Brain microvascular endothelial cell (primary cell): ENCODE data around the gene CASP9.

Experiments
- DNase-seq: peaks from one replicate; pipeline ENCODE4 v3.0.0-alpha.2; 2020
- H3K27ac ChIP-seq: fragments of 250-450 bp; sonication (Bioruptor Pico); 2 replicates; pipeline ENCODE4 v1.5.1; 2020; ENCODE audit warnings: mild to moderate bottlenecking, moderate library complexity
- H3K27me3 ChIP-seq: fragments of 250-450 bp; sonication (Bioruptor Pico); replicated peaks from 2 replicates; pipeline ENCODE4 v1.5.1; 2020; ENCODE audit warnings: mild to moderate bottlenecking
- H3K36me3 ChIP-seq: fragments of 250-450 bp; sonication (Bioruptor Pico); replicated peaks from 2 replicates; pipeline ENCODE4 v1.5.1; 2020; ENCODE audit warnings: mild to moderate bottlenecking
- H3K4me3 ChIP-seq: 2 replicates; pipeline ENCODE4 v1.5.1; 2011; ENCODE audit warnings: low read depth, mild to moderate bottlenecking, control low read depth, low read length, moderate library complexity
- in situ Hi-C: cut with HindIII; loops from 2 replicates; pipeline ENCODE4 v1.10.0; 2017; ENCODE audit warnings: low sequenced_read_pairs, low pct_ligation_motif_present
- TF ChIP-seq, protein P1 (sequence below): IDR thresholded peaks from 2 replicates; pipeline ENCODE4 v1.5.1; 2011; ENCODE audit warnings: low read depth, mild to moderate bottlenecking, moderate library complexity, low read length, control low read depth, inconsistent platforms; ENCODE audit errors: missing control alignments

Gene CASP9

DNA sequence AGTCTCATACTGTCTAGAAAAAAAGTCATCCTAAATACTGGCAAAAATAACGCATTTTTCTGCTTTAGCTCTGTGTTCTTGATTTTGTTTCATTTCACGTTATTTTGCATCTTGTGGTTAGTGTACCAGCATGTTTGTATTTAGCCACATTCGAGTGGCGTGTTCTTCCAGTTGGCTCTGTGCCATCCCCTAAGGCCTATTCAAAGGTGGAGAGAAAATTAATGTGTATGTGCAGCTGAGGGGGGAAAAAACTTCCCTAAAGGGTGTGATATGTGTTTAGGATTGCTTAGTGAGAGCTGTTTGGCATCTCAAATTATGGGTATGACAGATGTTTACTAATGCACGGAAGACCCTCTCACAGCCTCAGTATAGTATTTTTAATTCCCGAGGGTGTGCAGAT is 14.8 kb upstream of the CASP9 start:
- Histone ChIP-seq H3K27me3 (no peaks in the 10 kb centered on the region), H3K36me3 (peaks cover 25% of the 10 kb centered on the region), H3K4me3 (no peak overlapping the region), H3K27ac (no peak overlapping the region)
- no peak for DNase-seq
- TF ChIP-seq, protein P1, sequence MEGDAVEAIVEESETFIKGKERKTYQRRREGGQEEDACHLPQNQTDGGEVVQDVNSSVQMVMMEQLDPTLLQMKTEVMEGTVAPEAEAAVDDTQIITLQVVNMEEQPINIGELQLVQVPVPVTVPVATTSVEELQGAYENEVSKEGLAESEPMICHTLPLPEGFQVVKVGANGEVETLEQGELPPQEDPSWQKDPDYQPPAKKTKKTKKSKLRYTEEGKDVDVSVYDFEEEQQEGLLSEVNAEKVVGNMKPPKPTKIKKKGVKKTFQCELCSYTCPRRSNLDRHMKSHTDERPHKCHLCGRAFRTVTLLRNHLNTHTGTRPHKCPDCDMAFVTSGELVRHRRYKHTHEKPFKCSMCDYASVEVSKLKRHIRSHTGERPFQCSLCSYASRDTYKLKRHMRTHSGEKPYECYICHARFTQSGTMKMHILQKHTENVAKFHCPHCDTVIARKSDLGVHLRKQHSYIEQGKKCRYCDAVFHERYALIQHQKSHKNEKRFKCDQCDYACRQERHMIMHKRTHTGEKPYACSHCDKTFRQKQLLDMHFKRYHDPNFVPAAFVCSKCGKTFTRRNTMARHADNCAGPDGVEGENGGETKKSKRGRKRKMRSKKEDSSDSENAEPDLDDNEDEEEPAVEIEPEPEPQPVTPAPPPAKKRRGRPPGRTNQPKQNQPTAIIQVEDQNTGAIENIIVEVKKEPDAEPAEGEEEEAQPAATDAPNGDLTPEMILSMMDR = no peak
- in situ Hi-C loops = no loop called here

DNA sequence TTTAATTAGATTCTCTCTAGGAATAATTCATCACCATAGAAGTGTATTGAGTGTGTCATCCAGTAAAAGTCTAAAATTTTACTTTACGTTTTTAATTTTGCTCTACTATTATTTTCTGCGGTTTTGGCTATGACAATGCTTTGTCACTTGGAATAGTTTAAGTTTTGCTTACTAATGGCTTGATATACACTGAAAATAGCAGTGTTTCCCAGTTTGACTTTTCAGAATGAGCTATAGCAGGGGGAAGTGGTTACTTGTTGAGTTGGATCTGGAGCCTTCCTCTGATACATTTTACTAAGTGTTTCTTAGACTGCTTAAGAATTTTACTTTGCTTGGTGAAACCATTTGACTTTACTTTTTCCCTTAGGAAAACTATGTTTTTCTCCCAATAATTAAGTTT is 7.7 kb upstream of the CASP9 start:
- in situ Hi-C loops = no loop called here
- peaks cover 11% of the 10 kb centered on the region for H3K36me3 ChIP-seq
- no peak for DNase-seq
- TF ChIP-seq, protein P1 = no peak
- no peak overlapping the region for H3K4me3 ChIP-seq
- no peaks in the 10 kb centered on the region for H3K27me3 ChIP-seq
- H3K27ac ChIP-seq = no peak overlapping the region

DNA sequence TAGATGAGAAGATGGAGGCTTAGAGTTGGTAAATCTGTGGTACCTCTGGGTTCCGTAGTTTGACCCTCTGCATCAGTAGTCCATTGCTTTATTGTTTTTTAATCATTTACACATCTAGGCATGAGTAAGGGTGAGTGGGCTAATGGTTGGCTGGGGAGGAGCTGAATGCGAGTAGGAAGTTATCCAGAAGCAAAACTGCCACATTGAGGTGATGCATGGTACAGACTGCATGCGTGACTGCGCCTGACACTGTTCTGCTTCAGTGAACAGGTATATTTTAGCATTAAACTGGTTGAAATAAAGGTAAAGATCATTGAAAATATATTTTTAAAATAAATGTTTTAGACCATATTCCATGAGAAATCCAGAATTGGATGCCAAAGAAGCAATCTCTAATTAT is 7.0 kb upstream of the CASP9 start:
- in situ Hi-C loops = no loop called here
- H3K4me3 ChIP-seq = no peak overlapping the region
- H3K27me3 ChIP-seq = no peaks in the 10 kb centered on the region
- DNase-seq = no peak
- H3K27ac ChIP-seq = no peak overlapping the region
- peaks cover 5% of the 10 kb centered on the region for H3K36me3 ChIP-seq
- TF ChIP-seq, protein P1 = no peak

DNA sequence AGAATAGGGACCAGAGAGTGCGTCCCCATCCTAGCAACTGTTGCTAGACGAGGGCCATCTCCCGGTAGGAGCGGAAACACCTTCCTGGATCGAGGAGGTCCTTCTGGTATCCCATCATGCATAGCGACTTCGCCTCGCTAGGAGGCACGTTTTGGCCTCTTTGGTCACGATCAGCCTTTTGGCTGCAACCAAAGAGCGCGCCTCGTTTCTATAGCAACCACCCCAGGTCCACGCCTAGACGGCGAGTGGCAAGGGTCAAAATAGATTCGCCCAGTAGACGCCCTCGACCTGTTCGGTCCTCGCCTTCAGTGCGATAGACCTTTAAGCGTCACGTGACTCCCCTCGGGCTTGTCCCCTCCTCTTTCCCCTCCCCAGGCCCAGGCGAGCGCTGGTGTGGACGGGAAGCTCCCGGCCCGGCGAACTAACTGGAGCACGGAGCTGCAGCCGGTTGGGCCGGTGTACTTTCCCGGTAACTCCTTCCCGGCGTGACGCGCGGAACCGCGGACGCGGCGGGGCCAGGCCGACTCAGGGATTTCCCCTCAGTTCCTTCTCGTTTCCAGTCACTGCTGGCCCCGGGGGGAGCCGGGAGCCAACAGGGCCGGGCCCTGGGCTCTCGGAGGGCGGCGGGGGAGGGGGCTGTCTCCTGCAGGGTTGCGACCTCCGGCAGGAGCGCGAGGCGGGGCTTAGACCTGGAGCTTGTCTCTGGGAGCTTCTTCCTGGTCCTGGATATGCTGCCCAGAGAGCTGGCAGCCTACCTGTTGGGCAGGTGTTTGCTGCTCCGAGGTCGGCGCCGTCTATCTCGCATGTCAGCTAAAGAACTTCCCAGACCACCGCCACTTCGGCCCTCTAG is 2.7 kb upstream of the CASP9 start, which contains the start of gene DNAJC16:
TSS of gene DNAJC16 (plus strand) at position 359 of the 850 bp plus-strand sequence. CDS start 2,258 bp downstream, outside the sequence.
- H3K27ac ChIP-seq = peak within 1 kb of the TSS; percentile 87
- in situ Hi-C loops = no loop called here
- TF ChIP-seq, protein P1 = peak; percentile 49
- peak; percentile 100 for DNase-seq
- no peaks in the 10 kb centered on the region for H3K36me3 ChIP-seq
- peak within 1 kb of the TSS; percentile 86 for H3K4me3 ChIP-seq
- H3K27me3 ChIP-seq = no peaks in the 10 kb centered on the region

DNA sequence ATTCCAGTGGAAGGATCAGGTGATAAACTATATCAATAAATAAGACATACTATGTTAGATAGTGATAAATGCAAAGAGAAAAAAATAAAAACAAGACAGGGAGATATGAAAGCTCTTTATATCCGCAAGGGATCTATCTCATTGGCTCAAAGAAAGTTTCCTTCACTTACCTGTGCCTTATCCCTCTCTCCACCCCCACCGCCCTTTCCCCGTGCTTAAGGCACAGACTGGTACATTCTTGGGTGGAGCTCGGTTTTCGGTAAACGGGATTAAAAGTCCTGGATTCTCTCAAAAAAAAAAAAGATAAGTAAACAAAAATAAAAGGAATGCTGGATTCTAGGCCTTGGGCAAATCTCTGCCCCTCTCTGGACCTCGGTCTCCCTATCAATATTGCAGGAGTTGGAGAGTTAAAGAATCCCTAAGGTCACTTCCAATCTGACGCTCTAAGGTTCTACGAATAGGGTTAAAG is 2.0 kb upstream of the CASP9 start:
- Histone ChIP-seq H3K4me3 (peak overlapping the region; percentile 86), H3K27me3 (no peaks in the 10 kb centered on the region), H3K27ac (peak overlapping the region; percentile 87), H3K36me3 (no peaks in the 10 kb centered on the region)
- no peak for DNase-seq
- in situ Hi-C loops = no loop called here
- TF ChIP-seq, protein P1 = no peak
